ENCODE data around the gene WWTR1.

DNA sequence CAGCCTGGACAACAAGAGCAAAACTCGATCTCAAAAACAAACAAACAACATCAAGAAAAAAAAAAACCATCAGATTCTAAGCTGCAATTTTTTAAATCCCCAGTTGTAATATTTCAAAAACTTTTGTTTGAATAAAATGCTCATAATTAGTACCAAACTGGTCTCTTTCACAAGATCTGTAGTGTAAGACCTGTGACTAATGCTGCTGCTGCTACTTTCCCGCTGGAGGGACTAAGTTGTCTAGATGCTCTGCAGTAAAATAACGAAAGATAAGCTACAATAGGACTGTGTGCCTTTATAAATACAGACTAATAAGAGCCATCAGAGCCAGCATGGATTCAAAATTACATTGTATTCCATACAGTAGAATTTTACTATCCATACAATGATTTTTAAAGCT is 137.9 kb downstream of the WWTR1 start:
- TF ChIP-seq POLR2AphosphoS5 (IDR thresholded peaks at IDR 0.05; ENCODE audit: low read depth, low read length) = no peak
- no peak for TF ChIP-seq POLR2A (IDR thresholded peaks at IDR 0.05; ENCODE audit: low read depth, low read length)
- TF ChIP-seq TAF1 (IDR thresholded peaks at IDR 0.05; ENCODE audit: borderline replicate concordance, low read depth, low read length) = no peak

Data from GM12892 (cell line).